Midbrain (tissue), 1 donor: Measurements from ENCODE around the gene RASSF4.
"Not testable (repeated sequence)": the region's sequence is repeated elsewhere in the genome, so short reads cannot be mapped to it uniquely, and the experiment has no call there.

ENCODE experiments used
- DNase-seq: peaks from one replicate; lab custom pipeline; 2025; lab: John Stamatoyannopoulos, UW

The RASSF4 gene

DNA sequence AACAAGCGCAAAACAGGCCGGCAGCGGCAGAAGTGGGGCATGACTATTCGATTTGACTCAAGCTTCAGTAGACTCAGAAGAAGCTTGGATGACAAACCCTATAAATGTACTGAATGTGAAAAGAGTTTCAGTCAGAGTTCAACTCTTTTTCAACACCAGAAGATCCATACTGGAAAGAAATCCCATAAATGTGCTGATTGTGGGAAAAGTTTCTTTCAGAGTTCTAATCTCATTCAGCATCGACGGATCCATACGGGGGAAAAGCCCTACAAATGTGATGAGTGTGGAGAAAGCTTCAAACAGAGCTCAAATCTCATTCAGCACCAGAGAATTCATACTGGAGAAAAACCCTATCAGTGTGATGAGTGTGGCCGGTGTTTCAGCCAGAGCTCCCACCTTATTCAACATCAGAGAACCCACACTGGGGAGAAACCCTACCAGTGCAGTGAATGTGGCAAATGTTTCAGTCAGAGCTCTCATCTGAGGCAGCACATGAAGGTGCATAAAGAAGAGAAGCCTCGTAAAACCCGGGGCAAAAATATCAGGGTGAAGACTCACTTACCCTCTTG is 43.9 kb downstream of the RASSF4 start:
- DNase-seq: no peak

DNA sequence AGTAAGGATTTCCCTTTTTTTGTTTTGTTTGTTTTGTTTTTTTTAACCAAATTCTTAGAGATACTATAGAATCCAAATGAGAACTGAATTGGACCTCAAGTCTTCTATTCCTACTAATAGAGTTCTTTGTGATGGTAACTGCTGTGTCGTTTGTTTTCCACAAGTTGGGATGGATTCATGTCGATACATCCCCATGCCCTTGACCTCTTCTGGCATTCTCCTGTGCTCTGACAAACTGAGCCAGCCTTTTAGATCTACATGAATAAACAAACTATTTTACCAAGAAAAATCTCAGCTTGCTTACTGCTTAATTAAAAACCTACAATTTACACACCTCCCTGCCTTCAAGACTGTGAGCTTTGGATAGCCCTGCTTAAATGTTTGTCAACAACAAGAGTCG is 45.1 kb downstream of the RASSF4 start:
- no peak for DNase-seq

DNA sequence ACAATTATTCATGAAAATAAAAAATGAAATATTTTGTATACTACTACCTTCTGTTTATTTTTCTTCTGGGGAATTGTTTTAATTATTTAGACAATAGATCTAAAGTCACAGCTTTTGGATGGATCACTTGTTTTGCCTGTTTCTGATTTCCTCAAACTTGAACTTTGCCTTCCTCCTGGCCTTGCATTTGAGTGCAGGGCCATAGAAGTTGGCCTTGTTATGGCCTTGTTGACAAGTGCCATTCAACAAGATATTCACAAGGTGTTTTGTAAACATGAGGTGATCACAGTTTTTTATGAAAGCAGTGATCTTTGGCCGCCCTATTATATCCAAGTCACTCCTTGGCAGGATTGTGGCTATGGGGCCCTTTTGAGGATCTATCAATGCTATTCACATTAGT is 45.7 kb downstream of the RASSF4 start:
- no peak for DNase-seq

DNA sequence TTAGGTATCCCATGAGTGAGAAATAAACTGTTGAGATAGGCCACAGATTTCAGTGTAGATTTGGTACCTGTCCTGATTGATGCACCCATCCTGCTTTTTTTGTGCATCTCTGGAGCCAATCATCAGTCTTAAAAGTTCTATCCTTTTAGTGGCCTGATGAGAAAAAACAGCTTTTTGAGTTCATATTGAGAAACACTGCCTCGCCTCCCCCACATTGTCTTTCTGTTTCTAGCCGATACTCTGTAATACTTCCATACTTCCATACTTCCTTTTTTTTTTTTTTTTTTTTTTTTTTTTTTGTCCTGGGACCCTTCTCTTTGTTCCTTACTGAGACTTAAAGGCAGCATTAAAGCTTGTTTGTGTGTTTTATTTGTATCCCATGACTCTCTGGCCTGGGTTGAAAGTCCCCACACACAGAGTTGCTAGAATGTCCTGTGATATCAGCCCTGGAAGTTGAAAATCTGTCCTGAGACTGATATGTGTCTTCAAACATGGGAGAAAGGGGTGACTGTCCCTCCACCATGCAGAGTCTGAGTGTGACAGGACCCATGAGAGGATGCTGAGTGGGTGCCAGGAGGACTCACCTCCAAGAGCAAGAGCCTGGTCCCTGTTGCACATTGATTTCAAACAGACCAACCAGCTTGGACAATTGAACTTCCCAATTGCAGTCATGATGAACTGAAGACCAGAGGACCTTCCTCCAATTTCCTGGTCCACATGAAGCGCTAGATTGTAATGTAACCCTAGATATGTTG is 46.9 kb downstream of the RASSF4 start:
- DNase-seq: no peak

DNA sequence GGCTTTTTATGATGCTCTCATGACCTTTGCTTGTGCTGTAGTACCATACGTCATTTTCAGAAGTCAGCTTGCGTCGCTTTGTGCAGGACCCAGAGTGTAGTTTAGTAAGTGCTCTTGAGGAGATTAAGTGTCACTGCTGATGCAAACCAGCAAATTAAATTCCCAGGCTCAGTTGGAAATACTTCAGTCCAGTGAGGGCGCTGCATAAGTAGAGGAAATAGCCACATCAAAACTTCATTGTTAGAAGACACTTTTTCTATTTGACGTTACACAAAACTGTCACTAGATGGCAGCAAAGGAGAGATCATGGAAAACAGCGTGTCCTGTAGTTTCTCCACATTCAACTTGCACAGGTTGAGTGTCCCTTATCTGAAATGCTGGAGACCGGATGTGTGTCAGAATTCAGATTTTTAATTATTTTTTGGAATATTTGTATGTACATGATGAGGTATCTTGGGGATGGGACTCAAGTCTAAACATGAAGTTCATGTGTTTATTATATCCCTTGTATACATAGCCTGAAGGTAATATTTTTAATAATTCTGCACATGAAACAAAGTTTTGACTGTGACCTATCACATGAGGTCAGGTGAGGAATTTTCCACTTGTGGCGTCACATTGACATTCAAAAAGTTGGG is 49.0 kb downstream of the RASSF4 start:
- peak; percentile 91 for DNase-seq

DNA sequence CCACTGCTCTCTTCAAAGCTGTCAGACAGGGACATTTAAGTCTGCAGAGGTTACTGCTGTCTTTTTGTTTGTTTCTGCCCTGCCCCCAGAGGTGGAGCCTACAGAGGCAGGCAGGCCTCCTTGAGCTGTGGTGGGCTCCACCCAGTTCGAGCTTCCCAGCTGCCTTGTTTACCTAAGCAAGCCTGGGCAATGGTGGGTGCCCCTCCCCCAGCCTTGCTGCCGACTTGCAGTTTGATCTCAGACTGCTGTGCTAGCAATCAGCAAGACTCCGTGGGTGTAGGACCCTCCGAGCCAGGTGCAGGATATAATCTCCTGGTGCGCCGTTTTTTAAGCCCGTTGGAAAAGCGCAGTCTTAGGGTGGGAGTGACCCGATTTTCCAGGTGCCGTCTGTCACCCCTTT is 55.0 kb downstream of the RASSF4 start:
- DNase-seq: not testable (repeated sequence)

DNA sequence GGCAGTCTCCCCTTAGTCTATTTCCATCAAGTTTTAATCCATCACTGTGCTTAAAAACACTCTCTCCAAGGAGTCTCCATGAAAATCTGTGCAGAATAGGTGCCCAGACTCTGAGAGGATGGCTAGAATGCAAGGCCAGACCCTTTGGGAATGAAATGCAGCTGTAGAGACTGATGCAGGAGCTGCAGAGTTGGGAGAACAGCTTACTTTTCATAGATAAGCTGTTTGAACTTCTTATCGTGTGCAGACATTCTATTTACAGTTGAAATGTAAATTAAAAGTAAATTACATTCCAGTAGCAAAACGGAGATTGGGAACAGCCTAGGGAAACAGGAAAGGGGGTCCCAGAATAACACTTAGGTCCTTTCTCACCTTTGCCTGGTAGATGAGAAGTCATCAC is 56.0 kb downstream of the RASSF4 start:
- DNase-seq: no peak

DNA sequence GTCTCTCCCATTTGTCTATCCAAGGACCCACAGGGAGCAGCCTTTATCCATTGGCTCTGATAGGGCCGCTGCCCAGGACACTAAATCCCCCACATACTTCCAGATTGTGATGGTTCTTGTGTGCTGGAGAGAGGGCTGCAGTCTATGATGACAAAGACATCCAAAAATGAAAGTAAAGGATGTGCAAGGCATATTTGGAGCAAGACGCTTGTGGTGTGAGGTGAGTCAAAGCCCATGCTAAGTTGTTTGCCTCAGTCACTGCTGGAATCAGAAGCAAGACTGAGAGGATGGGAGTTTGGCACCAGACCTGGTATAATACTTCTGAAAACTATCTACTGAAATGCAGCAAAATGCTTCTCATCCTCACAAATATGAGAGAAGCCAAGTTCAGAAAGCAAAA is 63.8 kb downstream of the RASSF4 start:
- no peak for DNase-seq

DNA sequence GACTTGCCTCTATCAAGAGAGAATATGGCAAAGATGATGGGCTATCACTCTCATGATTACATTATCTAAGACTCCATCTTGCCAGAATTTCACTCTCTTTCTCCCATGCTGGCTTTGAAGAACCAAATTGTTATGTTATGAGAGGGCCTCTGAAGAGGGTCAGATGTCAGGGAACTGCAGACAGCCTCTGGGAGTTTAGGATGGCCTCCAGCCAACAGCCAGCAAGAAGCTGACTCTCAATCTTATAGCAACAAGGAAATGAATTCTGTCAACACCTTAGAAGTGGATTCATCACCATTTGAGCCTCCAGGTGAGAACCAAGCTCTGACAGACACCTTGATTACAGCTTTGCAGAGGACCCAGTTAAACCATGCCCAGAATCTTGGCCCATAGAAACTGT is 74.7 kb downstream of the RASSF4 start:
- no peak for DNase-seq

DNA sequence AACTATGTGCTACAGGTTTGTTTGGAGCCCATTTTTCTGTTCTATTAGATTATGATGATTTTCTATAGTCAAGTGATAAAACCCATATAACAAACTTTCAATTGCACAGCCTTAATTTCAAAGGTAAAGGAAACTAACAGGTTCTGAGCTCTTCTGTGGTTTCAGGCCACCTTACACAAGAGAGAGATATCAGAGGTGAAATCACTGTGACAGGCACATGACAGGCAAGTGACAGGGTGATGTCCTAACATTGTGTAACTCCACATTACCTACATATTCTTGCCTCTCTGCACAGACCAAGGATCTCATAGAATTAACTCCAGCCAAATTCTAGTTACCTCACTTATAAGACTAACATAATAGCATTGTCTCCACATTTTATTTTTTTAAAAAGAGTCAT is 76.1 kb downstream of the RASSF4 start:
- no peak for DNase-seq

DNA sequence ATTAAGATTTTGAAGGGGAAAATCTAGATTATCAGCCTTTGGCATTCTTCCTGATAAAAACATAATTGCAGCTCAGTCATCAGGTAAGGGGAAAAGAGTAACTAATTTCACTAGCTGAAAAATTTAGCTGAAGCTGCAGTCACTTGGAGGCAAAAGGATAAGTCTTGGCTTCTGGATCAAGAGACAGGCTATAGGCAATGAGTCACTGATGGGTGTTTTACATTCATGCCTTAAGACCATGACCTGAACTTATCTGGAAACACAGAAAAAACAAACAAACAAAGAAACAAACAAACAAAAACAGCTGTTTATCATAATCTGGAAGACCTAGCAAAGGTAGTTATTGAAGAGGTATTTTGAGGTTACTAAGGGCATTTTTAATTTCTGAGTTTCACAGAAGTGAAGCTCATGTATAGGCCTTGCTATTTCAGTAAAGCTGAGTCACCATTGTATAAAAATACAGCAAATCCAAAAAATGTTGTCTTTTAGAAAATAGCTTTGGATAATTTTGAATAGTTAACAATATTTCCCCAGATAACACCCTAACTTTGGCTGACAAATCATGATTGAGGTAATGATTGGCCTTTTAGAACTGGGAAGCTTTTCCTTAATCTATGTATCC is 81.4 kb downstream of the RASSF4 start:
- no peak for DNase-seq

DNA sequence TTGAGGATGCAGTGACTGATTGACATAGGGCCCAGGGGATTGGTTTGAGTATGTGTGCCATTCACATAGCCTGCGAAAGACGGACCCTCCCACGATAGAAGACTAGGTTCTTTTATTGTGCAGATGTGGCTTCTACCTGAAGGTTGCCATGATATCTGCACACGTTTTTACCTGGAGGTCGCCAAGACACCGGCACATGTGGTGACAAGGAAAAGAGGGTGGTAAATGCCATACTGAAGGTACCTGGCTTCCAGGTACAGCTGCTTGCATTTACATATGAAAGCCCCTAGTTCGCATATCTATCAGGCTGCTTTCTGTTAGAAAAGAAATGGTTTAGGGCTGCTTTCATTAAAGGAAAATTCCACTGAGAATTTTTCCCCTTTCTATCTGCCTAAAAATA is 84.7 kb downstream of the RASSF4 start:
- DNase-seq: no peak
